ENCODE measurements around the gene SACM1L.

The SACM1L gene

DNA sequence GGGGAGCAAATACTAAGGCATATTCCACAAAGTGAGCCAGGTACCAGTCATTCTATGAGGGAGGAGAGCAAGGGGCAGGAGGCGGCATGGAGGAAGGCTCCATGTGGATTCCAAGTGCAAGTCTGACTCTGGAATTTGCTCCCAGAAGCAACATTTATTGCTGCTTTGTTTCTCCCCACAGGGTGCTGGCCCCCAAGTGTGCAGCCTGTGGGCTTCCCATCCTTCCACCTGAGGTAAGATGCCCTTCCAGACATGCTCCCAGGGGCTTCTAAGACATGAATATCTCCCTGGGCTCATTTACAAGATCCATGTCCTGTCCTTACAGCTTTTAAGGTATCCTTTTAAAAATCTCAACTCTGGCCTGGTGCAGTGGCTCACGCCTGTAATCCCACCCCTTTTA is 15.9 kb upstream of the SACM1L start:
- Histone ChIP-seq H3K4me1 (no peaks in the 10 kb centered on the region), H3K27me3 (no peaks in the 10 kb centered on the region), H3K36me3 (no peaks in the 10 kb centered on the region), H3K9me3 (no peaks in the 10 kb centered on the region), H3K4me3 (ENCODE audit: low read depth, low read length) (no peak overlapping the region)
- DNase-seq = no peak
- TF ChIP-seq, protein P1, sequence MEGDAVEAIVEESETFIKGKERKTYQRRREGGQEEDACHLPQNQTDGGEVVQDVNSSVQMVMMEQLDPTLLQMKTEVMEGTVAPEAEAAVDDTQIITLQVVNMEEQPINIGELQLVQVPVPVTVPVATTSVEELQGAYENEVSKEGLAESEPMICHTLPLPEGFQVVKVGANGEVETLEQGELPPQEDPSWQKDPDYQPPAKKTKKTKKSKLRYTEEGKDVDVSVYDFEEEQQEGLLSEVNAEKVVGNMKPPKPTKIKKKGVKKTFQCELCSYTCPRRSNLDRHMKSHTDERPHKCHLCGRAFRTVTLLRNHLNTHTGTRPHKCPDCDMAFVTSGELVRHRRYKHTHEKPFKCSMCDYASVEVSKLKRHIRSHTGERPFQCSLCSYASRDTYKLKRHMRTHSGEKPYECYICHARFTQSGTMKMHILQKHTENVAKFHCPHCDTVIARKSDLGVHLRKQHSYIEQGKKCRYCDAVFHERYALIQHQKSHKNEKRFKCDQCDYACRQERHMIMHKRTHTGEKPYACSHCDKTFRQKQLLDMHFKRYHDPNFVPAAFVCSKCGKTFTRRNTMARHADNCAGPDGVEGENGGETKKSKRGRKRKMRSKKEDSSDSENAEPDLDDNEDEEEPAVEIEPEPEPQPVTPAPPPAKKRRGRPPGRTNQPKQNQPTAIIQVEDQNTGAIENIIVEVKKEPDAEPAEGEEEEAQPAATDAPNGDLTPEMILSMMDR (IDR thresholded peaks at IDR 0.05; ENCODE audit: low read depth, low read length) = no peak

DNA sequence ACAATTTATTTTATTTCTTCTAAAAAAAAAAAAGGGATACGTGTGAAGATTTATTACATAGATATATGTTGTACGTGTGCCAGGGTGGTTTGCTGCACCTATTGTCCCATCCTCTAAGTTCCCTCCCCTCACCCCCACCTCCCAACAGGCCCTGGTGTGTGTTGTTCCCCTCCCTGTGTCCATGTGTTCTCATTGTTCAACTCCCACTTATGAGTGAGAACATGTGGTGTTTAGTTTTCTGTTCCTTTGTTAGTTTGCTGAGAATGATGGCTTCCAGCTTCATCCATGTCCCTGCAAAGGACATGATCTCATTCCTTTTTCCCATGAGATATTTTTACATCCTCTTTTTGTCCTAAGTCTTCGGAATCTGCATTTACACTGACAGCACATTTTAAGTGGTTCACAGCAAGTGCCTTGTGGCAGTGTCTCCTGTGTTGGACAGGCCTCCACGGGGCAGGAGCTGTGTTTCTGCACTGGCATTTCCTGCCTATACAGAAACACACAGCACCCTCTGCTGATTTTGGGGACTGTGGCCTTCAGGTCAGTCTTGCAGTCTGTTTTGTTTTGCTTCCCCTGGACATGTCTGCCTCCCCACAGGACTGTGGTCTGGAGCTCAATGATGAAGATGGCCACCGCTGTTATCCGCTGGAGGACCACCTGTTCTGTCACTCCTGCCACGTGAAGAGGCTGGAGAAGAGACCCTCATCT is 12.7 kb upstream of the SACM1L start:
- Histone ChIP-seq H3K9me3 (no peaks in the 10 kb centered on the region), H3K36me3 (no peaks in the 10 kb centered on the region), H3K4me1 (no peaks in the 10 kb centered on the region), H3K27me3 (no peaks in the 10 kb centered on the region), H3K4me3 (ENCODE audit: low read depth, low read length) (no peak overlapping the region)
- no peak for DNase-seq
- TF ChIP-seq, protein P1 (IDR thresholded peaks at IDR 0.05; ENCODE audit: low read depth, low read length) = no peak

DNA sequence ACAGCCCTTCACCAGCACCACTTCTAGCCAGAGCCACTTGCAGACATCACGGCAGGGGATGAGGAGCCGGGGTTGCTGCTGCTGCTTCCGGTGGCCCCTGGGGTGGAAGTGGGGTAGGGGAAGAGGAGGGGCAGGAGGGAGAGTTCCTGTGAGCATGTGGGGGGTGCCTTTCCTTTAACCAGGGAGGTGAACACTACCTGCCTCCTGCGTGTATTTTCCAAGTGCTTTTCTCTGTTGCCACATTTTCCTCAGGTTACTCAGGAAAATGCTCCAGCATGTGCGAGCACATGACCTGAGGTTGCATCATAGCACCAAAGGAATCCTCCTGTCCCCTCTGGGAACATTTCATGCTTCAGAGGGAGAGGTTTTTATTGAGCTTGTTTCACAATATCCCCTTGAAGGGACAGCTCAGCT is 12.2 kb upstream of the SACM1L start:
- Histone ChIP-seq H3K36me3 (no peaks in the 10 kb centered on the region), H3K27me3 (no peaks in the 10 kb centered on the region), H3K4me3 (ENCODE audit: low read depth, low read length) (no peak overlapping the region), H3K9me3 (no peaks in the 10 kb centered on the region), H3K4me1 (no peaks in the 10 kb centered on the region)
- no peak for DNase-seq
- TF ChIP-seq, protein P1 (IDR thresholded peaks at IDR 0.05; ENCODE audit: low read depth, low read length) = no peak

DNA sequence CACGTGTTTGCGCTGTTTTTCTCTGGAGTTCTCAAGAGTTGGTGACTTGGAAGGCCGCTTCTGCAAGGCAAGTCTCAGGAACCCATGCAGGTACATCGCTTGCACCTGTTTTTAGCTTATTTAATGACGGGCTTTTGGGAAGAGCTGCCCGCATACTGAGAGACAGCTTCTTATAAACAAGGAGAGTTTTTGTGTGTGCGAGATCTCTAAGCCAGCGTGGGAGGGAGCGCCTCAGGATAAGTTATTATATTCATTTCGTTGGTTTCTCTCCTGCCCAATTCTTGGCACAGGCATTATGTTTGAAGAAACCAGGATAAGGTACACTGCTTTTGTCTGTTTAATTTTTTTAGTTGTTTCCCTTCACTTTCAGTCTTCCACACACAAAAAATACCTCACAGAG is 11.4 kb upstream of the SACM1L start:
- H3K27me3 ChIP-seq = no peaks in the 10 kb centered on the region
- no peak overlapping the region for H3K4me3 ChIP-seq (ENCODE audit: low read depth, low read length)
- no peaks in the 10 kb centered on the region for H3K9me3 ChIP-seq
- no peaks in the 10 kb centered on the region for H3K36me3 ChIP-seq
- DNase-seq = no peak
- H3K4me1 ChIP-seq = no peaks in the 10 kb centered on the region
- TF ChIP-seq, protein P1 (IDR thresholded peaks at IDR 0.05; ENCODE audit: low read depth, low read length) = no peak

DNA sequence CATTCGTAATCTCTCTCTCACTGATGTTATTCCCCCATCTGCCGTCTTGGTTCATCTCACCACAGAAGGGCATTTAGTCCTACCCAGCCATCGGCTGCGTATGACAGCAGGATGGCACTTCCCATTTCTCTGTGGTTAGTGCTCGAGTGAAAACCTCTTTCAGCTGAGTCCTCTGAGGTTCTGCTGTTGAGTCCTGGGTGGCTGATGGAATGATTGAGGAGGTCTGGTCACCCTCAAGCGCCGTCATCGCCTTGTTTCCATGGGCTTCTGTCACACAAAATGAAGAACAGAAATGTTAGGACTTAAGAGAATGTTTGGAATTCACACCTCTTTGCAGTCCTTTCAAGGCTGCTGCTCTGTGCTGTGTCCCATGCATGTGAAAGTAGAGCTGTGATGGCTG is 9.4 kb upstream of the SACM1L start:
- H3K27me3 ChIP-seq = no peaks in the 10 kb centered on the region
- DNase-seq = no peak
- no peaks in the 10 kb centered on the region for H3K9me3 ChIP-seq
- TF ChIP-seq, protein P1 (IDR thresholded peaks at IDR 0.05; ENCODE audit: low read depth, low read length) = no peak
- no peaks in the 10 kb centered on the region for H3K36me3 ChIP-seq
- no peak overlapping the region for H3K4me3 ChIP-seq (ENCODE audit: low read depth, low read length)
- H3K4me1 ChIP-seq = no peaks in the 10 kb centered on the region

DNA sequence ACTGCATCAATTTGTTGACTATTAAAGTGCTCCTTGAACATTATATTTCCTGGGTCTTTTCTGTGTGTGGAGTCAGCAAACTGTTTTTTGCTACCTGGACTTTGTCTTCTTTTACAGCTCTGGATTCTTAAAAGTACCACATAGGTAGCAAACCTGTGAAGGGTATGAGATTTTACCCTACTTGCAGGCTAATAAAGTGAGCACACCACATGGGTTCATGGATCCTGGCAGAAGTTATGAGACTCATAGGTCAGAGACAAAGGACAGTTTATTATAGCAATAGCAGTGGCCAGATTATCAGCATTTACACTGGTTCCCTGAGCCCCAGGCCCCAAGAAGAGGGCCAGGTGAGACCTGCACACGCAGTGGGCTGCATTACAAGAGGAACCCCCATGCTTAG is 8.0 kb upstream of the SACM1L start:
- H3K27me3 ChIP-seq = no peaks in the 10 kb centered on the region
- no peaks in the 10 kb centered on the region for H3K9me3 ChIP-seq
- no peaks in the 10 kb centered on the region for H3K4me1 ChIP-seq
- TF ChIP-seq, protein P1 (IDR thresholded peaks at IDR 0.05; ENCODE audit: low read depth, low read length) = no peak
- DNase-seq = no peak
- no peaks in the 10 kb centered on the region for H3K36me3 ChIP-seq
- no peak overlapping the region for H3K4me3 ChIP-seq (ENCODE audit: low read depth, low read length)

All from BE2C (cell line).